Rectal smooth muscle tissue (tissue), 1 donor: Measurements from ENCODE around the gene CNN1.
"Not testable (repeated sequence)": the region's sequence is repeated elsewhere in the genome, so short reads cannot be mapped to it uniquely, and the experiment has no call there.

Source experiments
- H3K27ac ChIP-seq: one replicate; pipeline ENCODE4 v1.7.0; 2013; ENCODE audit warnings: low read depth, low read length, inconsistent platforms
- H3K27me3 ChIP-seq: one replicate; pipeline ENCODE4 v1.7.0; 2013; ENCODE audit warnings: low read length; ENCODE audit not compliant: control insufficient read depth, insufficient read depth
- H3K36me3 ChIP-seq: one replicate; pipeline ENCODE4 v1.7.0; 2013; ENCODE audit warnings: low read length; ENCODE audit not compliant: control insufficient read depth, insufficient read depth
- H3K4me1 ChIP-seq: one replicate; pipeline ENCODE4 v1.7.0; 2013; ENCODE audit warnings: low read length; ENCODE audit not compliant: control insufficient read depth, insufficient read depth
- H3K4me3 ChIP-seq: one replicate; pipeline ENCODE4 v1.7.0; 2013; ENCODE audit warnings: low read length
- H3K9ac ChIP-seq: one replicate; pipeline ENCODE4 v1.7.0; 2013; ENCODE audit warnings: low read length

CNN1 gene

GRCh38 chr19:11578258-11579142, 39.8 kb downstream of the CNN1 start:
- H3K36me3 ChIP-seq, result no peaks in the 10 kb centered on the region
- H3K4me1 ChIP-seq, result no peaks in the 10 kb centered on the region
- peak overlapping the region; percentile 47 for H3K4me3 ChIP-seq
- no peak overlapping the region for H3K27ac ChIP-seq
- peaks cover 5% of the 10 kb centered on the region for H3K27me3 ChIP-seq
- peak overlapping the region; percentile 1 for H3K9ac ChIP-seq

DNA sequence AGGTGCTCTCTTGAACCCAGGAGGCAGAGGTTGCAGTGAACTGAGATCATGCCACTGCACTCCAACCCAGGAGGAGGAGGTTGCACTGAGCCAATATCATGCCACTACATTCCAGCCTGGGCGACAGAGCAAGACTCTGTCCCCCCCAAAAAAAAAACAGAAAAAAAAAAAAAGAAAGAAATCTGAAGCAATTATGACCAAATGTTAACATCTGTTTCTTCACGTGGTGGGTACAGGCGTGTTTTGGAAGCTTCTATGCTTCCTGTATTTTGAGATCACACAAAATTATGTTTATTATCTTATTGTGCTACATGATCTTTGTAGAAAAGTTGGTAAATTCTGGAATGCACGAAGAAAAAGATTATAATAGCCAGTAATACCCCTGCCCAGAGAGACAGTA, 41.5 kb downstream of the CNN1 start:
- Histone ChIP-seq H3K9ac (no peak overlapping the region), H3K27me3 (peaks cover 5% of the 10 kb centered on the region), H3K27ac (no peak overlapping the region), H3K4me1 (no peaks in the 10 kb centered on the region), H3K36me3 (no peaks in the 10 kb centered on the region), H3K4me3 (no peak overlapping the region)

DNA sequence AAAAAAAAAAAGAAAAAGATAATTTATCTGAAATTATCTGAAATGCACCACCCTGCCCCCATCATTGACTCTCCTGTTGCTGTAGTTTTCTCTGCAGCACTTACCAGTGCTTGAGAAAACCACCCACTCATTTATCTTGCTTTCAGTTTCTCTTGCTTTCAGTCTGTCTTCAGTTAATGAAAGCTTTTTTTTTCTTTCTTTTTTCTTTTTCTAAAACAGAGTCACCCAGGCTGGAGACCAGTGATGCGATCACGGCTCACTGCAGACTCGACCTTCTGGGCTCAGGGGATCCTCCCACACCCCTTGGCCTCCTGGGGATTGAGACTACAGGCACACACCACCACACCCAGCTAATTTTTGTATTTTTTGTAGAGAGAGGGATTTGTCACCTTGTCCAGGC, 43.1 kb downstream of the CNN1 start:
- H3K36me3 ChIP-seq, result no peaks in the 10 kb centered on the region
- no peaks in the 10 kb centered on the region for H3K4me1 ChIP-seq
- no peak overlapping the region for H3K9ac ChIP-seq
- H3K27ac ChIP-seq, result no peak overlapping the region
- H3K27me3 ChIP-seq, result peaks cover 5% of the 10 kb centered on the region
- no peak overlapping the region for H3K4me3 ChIP-seq

- Histone ChIP-seq H3K36me3 (no peaks in the 10 kb centered on the region), H3K27ac (no peak overlapping the region), H3K4me3 (no peak overlapping the region), H3K9ac (no peak overlapping the region), H3K27me3 (no peaks in the 10 kb centered on the region), H3K4me1 (peaks cover 4% of the 10 kb centered on the region)
These were observed 47.7 kb downstream of the CNN1 start for GRCh38 chr19:11586331-11586730.

GRCh38 chr19:11587302-11587974, 48.8 kb downstream of the CNN1 start:
- H3K27me3 ChIP-seq, result no peaks in the 10 kb centered on the region
- H3K36me3 ChIP-seq, result no peaks in the 10 kb centered on the region
- no peak overlapping the region for H3K9ac ChIP-seq
- H3K27ac ChIP-seq, result no peak overlapping the region
- peak overlapping the region; percentile 41 for H3K4me3 ChIP-seq
- peaks cover 4% of the 10 kb centered on the region for H3K4me1 ChIP-seq

- Histone ChIP-seq H3K9ac (no peak overlapping the region), H3K36me3 (no peaks in the 10 kb centered on the region), H3K4me3 (peak overlapping the region; percentile 41), H3K27me3 (no peaks in the 10 kb centered on the region), H3K27ac (no peak overlapping the region), H3K4me1 (peaks cover 4% of the 10 kb centered on the region)
These were observed 49.5 kb downstream of the CNN1 start for GRCh38 chr19:11587975-11588631.

DNA sequence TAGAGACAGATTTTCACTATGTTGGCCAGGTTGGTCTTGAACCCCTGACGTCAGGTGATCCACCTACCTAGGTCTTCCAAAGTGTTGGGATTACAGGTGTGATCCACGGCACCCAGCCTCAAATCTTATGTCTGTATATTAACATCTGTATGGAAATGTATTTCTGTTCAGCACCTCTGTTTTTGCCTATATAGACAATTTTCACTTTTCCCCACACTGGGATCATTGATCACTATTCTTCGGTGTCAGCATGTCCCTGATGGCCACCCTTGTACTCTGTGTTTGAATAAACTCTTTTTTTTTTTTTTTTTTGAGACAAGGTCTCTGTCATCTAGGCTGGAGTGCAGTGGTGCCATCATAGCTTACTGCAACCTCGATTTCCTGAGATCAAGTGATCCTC, 55.4 kb downstream of the CNN1 start:
- H3K27ac ChIP-seq, result no peak overlapping the region
- no peak overlapping the region for H3K4me3 ChIP-seq
- H3K27me3 ChIP-seq, result no peaks in the 10 kb centered on the region
- peaks cover 4% of the 10 kb centered on the region for H3K4me1 ChIP-seq
- no peak overlapping the region for H3K9ac ChIP-seq
- no peaks in the 10 kb centered on the region for H3K36me3 ChIP-seq

DNA sequence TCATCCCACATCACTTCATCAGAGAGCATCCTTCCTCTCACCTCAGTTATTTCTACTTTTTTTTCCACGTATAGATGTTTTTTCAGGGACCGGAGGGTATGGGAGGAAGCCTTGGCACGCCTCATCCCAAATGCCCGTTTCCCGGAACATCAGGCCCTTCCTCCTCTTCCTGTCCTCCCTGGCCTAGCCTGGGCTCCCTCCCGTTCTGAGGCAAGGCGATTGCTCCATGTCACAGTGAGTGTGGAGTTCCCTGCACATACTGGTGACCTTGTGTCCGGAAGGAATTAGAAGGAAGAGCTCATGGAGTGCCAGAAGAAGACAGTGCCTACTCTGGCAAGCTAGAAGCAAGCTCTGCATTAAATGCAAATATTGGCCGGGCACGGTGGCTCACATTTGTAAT, 57.5 kb downstream of the CNN1 start:
- Histone ChIP-seq H3K4me1 (peaks cover 4% of the 10 kb centered on the region), H3K27me3 (no peaks in the 10 kb centered on the region), H3K36me3 (no peaks in the 10 kb centered on the region), H3K9ac (no peak overlapping the region), H3K4me3 (no peak overlapping the region), H3K27ac (no peak overlapping the region)

DNA sequence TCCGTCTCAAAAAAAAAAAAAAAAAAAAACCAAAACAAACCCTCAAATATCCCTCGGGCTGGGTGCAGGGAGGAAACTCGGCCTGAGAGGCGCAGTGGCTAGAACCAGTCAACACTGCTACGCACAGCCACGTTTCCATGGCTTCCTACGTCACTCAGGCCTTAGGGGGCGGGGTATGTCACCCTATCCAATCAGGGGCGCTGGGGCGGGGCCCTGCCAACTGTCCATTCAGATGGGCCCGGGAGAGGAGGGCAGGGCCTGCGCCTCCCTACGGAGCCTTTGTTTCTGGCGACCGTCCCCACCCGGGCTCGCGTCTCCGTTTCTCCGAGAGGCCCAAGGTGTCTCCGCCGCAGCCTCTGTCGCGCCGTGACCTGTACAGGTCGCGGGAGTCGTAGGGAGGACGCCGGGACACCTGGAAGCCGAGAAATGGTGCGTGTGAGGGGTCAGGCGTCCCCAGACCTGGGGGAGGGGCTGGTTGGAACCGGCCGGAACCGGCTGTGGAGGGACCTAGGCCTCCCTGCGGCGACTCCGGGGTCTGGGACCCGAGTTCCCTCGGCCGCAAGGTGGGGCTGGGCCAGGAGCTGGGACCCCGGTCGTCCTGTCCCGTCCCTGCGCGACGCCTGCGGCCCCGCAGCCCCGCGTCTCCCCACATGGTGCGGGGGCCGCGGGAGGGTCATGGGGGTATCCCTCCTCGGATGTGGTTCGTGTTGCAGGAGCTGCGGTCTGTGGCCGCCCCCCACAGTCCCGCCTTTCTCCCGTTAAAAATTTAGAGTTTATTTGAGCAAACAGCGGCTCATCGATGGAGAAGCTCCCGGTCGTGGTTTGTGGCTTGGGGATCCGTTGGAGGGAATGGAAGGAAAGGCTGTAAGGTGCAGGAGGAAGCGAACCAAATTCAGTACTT, 58.8 kb downstream of the CNN1 start, which contains the start of gene ZNF627:
Gene ZNF627 (plus strand): TSS at position 282 of the 901 bp plus-strand sequence. CDS start 145 bp downstream, at position 427.
- Histone ChIP-seq H3K4me1 (peaks cover 4% of the 10 kb centered on the region), H3K9ac (peak within 1 kb of the TSS; percentile 99), H3K27ac (peak within 1 kb of the TSS; percentile 98), H3K27me3 (no peaks in the 10 kb centered on the region), H3K36me3 (no peaks in the 10 kb centered on the region), H3K4me3 (peak within 1 kb of the TSS; percentile 99)

GRCh38 chr19:11598103-11598483, 59.4 kb downstream of the CNN1 start:
- peak overlapping the region; percentile 99 for H3K9ac ChIP-seq
- H3K27me3 ChIP-seq, result no peaks in the 10 kb centered on the region
- no peaks in the 10 kb centered on the region for H3K36me3 ChIP-seq
- peaks cover 4% of the 10 kb centered on the region for H3K4me1 ChIP-seq
- peak overlapping the region; percentile 98 for H3K27ac ChIP-seq
- H3K4me3 ChIP-seq, result peak overlapping the region; percentile 99

- H3K27me3 ChIP-seq, result no peaks in the 10 kb centered on the region
- H3K4me1 ChIP-seq, result peaks cover 4% of the 10 kb centered on the region
- H3K9ac ChIP-seq, result no peak overlapping the region
- H3K4me3 ChIP-seq, result no peak overlapping the region
- no peak overlapping the region for H3K27ac ChIP-seq
- no peaks in the 10 kb centered on the region for H3K36me3 ChIP-seq
These were observed 60.1 kb downstream of the CNN1 start for GRCh38 chr19:11598746-11599145.

DNA sequence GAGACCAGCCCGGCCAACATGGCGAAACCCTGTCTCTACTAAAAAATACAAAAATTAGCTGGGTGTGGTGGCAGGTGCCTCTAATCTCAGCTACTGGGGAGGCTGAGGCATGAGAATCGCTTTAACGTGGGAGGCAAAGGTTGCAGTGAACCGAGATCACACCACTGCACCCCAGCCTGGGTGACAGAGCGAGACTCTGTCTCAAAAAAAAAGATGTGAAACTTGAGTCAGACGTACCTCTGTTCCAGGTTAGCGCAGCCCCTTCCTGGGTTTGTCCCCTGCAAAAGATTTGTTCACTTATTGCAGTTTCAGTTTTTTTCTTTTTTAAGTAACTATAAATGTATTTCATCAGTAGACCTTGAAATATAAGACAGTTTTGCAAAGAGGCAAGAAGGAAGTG, 61.1 kb downstream of the CNN1 start:
- H3K27me3 ChIP-seq, H3K4me1 ChIP-seq, H3K36me3 ChIP-seq, H3K27ac ChIP-seq, H3K4me3 ChIP-seq, H3K9ac ChIP-seq: not testable (repeated sequence)
